Stimulated activated CD4-positive, alpha-beta T cell treated with anti-CD3 and anti-CD28 coated beads, Interleukin-1b, Interleukin-23, amount 100 ng/mL, for 48 hours (primary cell): Measurements from ENCODE around the gene MAMDC2.
"Not testable (repeated sequence)": the region's sequence is repeated elsewhere in the genome, so short reads cannot be mapped to it uniquely, and the experiment has no call there.

Source experiments
- DNase-seq: peaks from one replicate; pipeline ENCODE4 v3.0.0-alpha.2; 2020

The MAMDC2 gene

GRCh38 chr9:70043689-70044489, at the start of gene MAMDC2:
TSS of gene MAMDC2 (plus strand) at chr9:70043848. CDS start at chr9:70044198, 350 bp downstream.
- no peak for DNase-seq

- DNase-seq = no peak
These were observed 47.8 kb upstream of the MAMDC2 start for GRCh38 chr9:69995846-69996245.

- no peak for DNase-seq
These were observed 46.7 kb upstream of the MAMDC2 start for GRCh38 chr9:69996967-69997366.

- DNase-seq = no peak
These were observed 46.1 kb upstream of the MAMDC2 start for GRCh38 chr9:69997524-69997923.

- DNase-seq = no peak
These were observed 44.3 kb upstream of the MAMDC2 start for GRCh38 chr9:69999315-69999714.

- no peak for DNase-seq
These were observed 43.2 kb upstream of the MAMDC2 start for GRCh38 chr9:70000469-70000868.

- DNase-seq = no peak
These were observed 39.5 kb upstream of the MAMDC2 start for GRCh38 chr9:70003901-70004714.

- DNase-seq = no peak
These were observed 37.3 kb upstream of the MAMDC2 start for GRCh38 chr9:70006306-70006705.

GRCh38 chr9:70007831-70008230, 35.8 kb upstream of the MAMDC2 start:
- no peak for DNase-seq

- no peak for DNase-seq
These were observed 33.6 kb upstream of the MAMDC2 start for GRCh38 chr9:70010015-70010414.

- DNase-seq = no peak
These were observed 32.3 kb upstream of the MAMDC2 start for GRCh38 chr9:70011366-70011765.

- no peak for DNase-seq
These were observed 31.1 kb upstream of the MAMDC2 start for GRCh38 chr9:70012569-70012968.

GRCh38 chr9:70013598-70014196, 30.0 kb upstream of the MAMDC2 start:
- DNase-seq = no peak

- DNase-seq = no peak
These were observed 28.5 kb upstream of the MAMDC2 start for GRCh38 chr9:70015099-70015498.

GRCh38 chr9:70020217-70020616, 23.4 kb upstream of the MAMDC2 start:
- no peak for DNase-seq

- DNase-seq = no peak
These were observed 22.6 kb upstream of the MAMDC2 start for GRCh38 chr9:70020991-70021571.

- DNase-seq = no peak
These were observed 15.4 kb upstream of the MAMDC2 start for GRCh38 chr9:70028287-70028686.

- no peak for DNase-seq
These were observed 13.5 kb upstream of the MAMDC2 start for GRCh38 chr9:70030156-70030555.

- DNase-seq = no peak
These were observed 12.5 kb upstream of the MAMDC2 start for GRCh38 chr9:70031141-70031545.

GRCh38 chr9:70034271-70034711, 9.4 kb upstream of the MAMDC2 start:
- no peak for DNase-seq

- DNase-seq = no peak
These were observed 8.0 kb upstream of the MAMDC2 start for GRCh38 chr9:70035691-70036090.

GRCh38 chr9:70036641-70037040, 7.0 kb upstream of the MAMDC2 start:
- DNase-seq = no peak

- not testable (repeated sequence) for DNase-seq
These were observed 5.5 kb upstream of the MAMDC2 start for GRCh38 chr9:70038171-70038621.
